IMR-90 (cell line): ENCODE results near the gene AMOTL1. TPM values are rescaled to one million over a fixed set of nuclear protein-coding genes. Genes with fewer than 3 reads are reported as not detected.
A peak's percentile ranks its signal among the peaks of the same experiment; 100 is the strongest.

Experiments
- ATAC-seq: fragments of 200-7000 bp; cut with Tn5 transposase; 2 replicates; pipeline ENCODE4 v1.9.1; 2020; ENCODE audit warnings: low read depth, mild to moderate bottlenecking, moderate library complexity
- BruUV-seq: library from RNA; stranded (reverse); fragments of 400-500 nt; replicated peaks from 2 replicates; lab custom pipeline; 2021; lab: Mats Ljungman, UMichigan
- CTCF ChIA-PET: fragments of 300-600 bp; formaldehyde crosslinking; extraction: SDS; loops from one replicate; lab custom pipeline; 2021; ENCODE audit warnings: antibody characterized with exemption; lab: Yijun Ruan, JAX
- POLR2A ChIA-PET: fragments of 300-600 bp; sonication (Branson Sonifier 250); formaldehyde crosslinking; loops from one replicate; lab custom pipeline; 2022; ENCODE audit warnings: antibody characterized with exemption; ENCODE audit not compliant: unreplicated experiment; lab: Charles Lee
- DNase-seq: peaks from one replicate; pipeline ENCODE4 v3.0.0; 2013
- H2AFZ ChIP-seq: replicated peaks from 2 replicates; pipeline ENCODE3; 2013; ENCODE audit warnings: low read length, mild to moderate bottlenecking; ENCODE audit not compliant: poor library complexity
- H2AK5ac ChIP-seq: 2 replicates; pipeline ENCODE4 v1.6.1; 2013; ENCODE audit warnings: low read depth, low read length, inconsistent platforms
- H2AK9ac ChIP-seq: replicated peaks from 2 replicates; pipeline ENCODE3; 2013; ENCODE audit warnings: mild to moderate bottlenecking, low read depth, low read length, moderate library complexity; ENCODE audit not compliant: poor library complexity
- H2BK120ac ChIP-seq: 2 replicates; pipeline ENCODE4 v1.6.1; 2013; ENCODE audit warnings: low read depth, low read length, inconsistent platforms
- H2BK15ac ChIP-seq: 3 replicates; pipeline ENCODE4 v1.6.1; 2013; ENCODE audit warnings: low read depth, low read length, inconsistent platforms
- H2BK20ac ChIP-seq: 2 replicates; pipeline ENCODE4 v1.6.1; 2013; ENCODE audit warnings: low read depth, mild to moderate bottlenecking, inconsistent platforms, low read length, moderate library complexity
- H2BK5ac ChIP-seq: 2 replicates; pipeline ENCODE4 v1.6.1; 2013; ENCODE audit warnings: mild to moderate bottlenecking, low read depth, low read length, inconsistent platforms; ENCODE audit not compliant: poor library complexity, severe bottlenecking
- H3K14ac ChIP-seq: replicated peaks from 2 replicates; pipeline ENCODE4 v1.6.1; 2013; ENCODE audit warnings: low read depth, low read length, inconsistent platforms
- H3K18ac ChIP-seq: 2 replicates; pipeline ENCODE4 v1.6.1; 2013; ENCODE audit warnings: low read depth, low read length, control low read depth
- H3K23ac ChIP-seq: 2 replicates; pipeline ENCODE4 v1.6.1; 2013; ENCODE audit warnings: low read depth, low read length, inconsistent platforms
- H3K27ac ChIP-seq: 2 replicates; pipeline ENCODE4 v1.5.1; 2013; ENCODE audit warnings: mild to moderate bottlenecking, control low read depth, low read length; ENCODE audit not compliant: insufficient read depth
- H3K27me3 ChIP-seq: 2 replicates; pipeline ENCODE4 v1.6.1; 2013; ENCODE audit warnings: low read length; ENCODE audit not compliant: control insufficient read depth, insufficient read depth
- H3K36me3 ChIP-seq: 2 replicates; pipeline ENCODE4 v1.6.1; 2013; ENCODE audit warnings: low read length, mixed read lengths; ENCODE audit not compliant: control insufficient read depth, insufficient read depth
- H3K4ac ChIP-seq: 2 replicates; pipeline ENCODE4 v1.6.1; 2013; ENCODE audit warnings: low read depth, low read length, inconsistent platforms
- H3K4me1 ChIP-seq: 2 replicates; pipeline ENCODE4 v1.6.1; 2013; ENCODE audit warnings: low read length, mixed read lengths; ENCODE audit not compliant: control insufficient read depth, insufficient read depth
- H3K4me2 ChIP-seq: 2 replicates; pipeline ENCODE4 v1.6.1; 2013; ENCODE audit warnings: low read depth, mild to moderate bottlenecking, control low read depth, low read length, moderate library complexity
- H3K4me3 ChIP-seq: 2 replicates; pipeline ENCODE4 v1.5.1; 2013; ENCODE audit warnings: low read depth, mild to moderate bottlenecking, control low read depth, low read length, moderate library complexity; ENCODE audit not compliant: insufficient read depth
- H3K56ac ChIP-seq: 2 replicates; pipeline ENCODE4 v1.6.1; 2013; ENCODE audit warnings: low read length, inconsistent platforms; ENCODE audit not compliant: insufficient read depth; ENCODE audit errors: extremely low read depth
- H3K79me1 ChIP-seq, 2 experiments: 2 replicates each; pipeline ENCODE4 v1.6.1; 2013; ENCODE audit warnings: low read length in 2 of 2, inconsistent platforms in 1 of 2, low read depth in 1 of 2
- H3K9ac ChIP-seq: 2 replicates; pipeline ENCODE4 v1.6.1; 2013; ENCODE audit warnings: low read depth, low read length, control low read depth
- H3K9me1 ChIP-seq: 2 replicates; pipeline ENCODE4 v1.6.1; 2013; ENCODE audit warnings: low read length, inconsistent platforms; ENCODE audit not compliant: insufficient read depth
- H3K9me3 ChIP-seq: 2 replicates; pipeline ENCODE4 v1.6.1; 2013; ENCODE audit warnings: low read length; ENCODE audit not compliant: control insufficient read depth, insufficient read depth
- H4K20me1 ChIP-seq: 2 replicates; pipeline ENCODE4 v1.6.1; 2013; ENCODE audit warnings: low read length, inconsistent platforms; ENCODE audit not compliant: insufficient read depth
- H4K5ac ChIP-seq: 2 replicates; pipeline ENCODE4 v1.6.1; 2013; ENCODE audit warnings: mild to moderate bottlenecking, low read depth, low read length, control low read depth
- H4K8ac ChIP-seq, 2 experiments: 2 replicates each; pipeline ENCODE4 v1.6.1; 2013; ENCODE audit warnings: low read depth in 2 of 2, low read length in 2 of 2, control low read depth in 1 of 2, inconsistent platforms in 1 of 2
- H4K91ac ChIP-seq: 2 replicates; pipeline ENCODE4 v1.6.1; 2013; ENCODE audit warnings: low read depth, low read length, inconsistent platforms; ENCODE audit not compliant: insufficient read depth
- BHLHE40 ChIP-seq: fragments of 150-350 bp; IDR thresholded peaks from 2 replicates; pipeline ENCODE4 v1.6.1; 2016; ENCODE audit warnings: mild to moderate bottlenecking, low read depth, low read length
- CEBPB ChIP-seq: IDR thresholded peaks from 2 replicates; pipeline ENCODE4 v1.6.1; 2012; ENCODE audit warnings: low read depth, low read length, improper control_type of control experiment
- FOS ChIP-seq: fragments of 150-350 bp; IDR thresholded peaks from 2 replicates; pipeline ENCODE4 v1.6.1; 2016; ENCODE audit warnings: low read depth, low read length
- RCOR1 ChIP-seq: IDR thresholded peaks from 2 replicates; pipeline ENCODE4 v1.6.1; 2012; ENCODE audit warnings: mild to moderate bottlenecking, low read length, improper control_type of control experiment; ENCODE audit not compliant: insufficient replicate concordance
- WGBS, 2 experiments: methylation state at CpG; one replicate each; pipeline versions ENCODE4 v1.1.5 to v1.1.7; 2013; ENCODE audit warnings: missing lambda C conversion rate in 2 of 2; ENCODE audit not compliant: insufficient read length in 1 of 2; ENCODE audit errors: extremely low coverage in 2 of 2; 5-methylcytosine and 5-hydroxymethylcytosine counted together
- dilution Hi-C: fragments of 300-500 bp; cut with HindIII; formaldehyde crosslinking; loops from one replicate; pipeline ENCODE4 v1.14.3; 2018; ENCODE audit warnings: low sequenced_read_pairs; ENCODE audit not compliant: unreplicated experiment
- in situ Hi-C: fragments of 300-500 bp; cut with MboI; formaldehyde crosslinking; loops from 3 replicates; pipeline ENCODE4 v1.14.3; 2019; ENCODE audit warnings: low sequenced_read_pairs, inconsistent platforms, mixed read lengths
- intact Hi-C: fragments of 100-400 bp; cut with micrococcal nuclease; formaldehyde crosslinking; loops from 2 replicates; pipeline ENCODE4 v1.10.0; 2022
- polyA plus RNA-seq, 3 experiments: library from polyadenylated mRNA; depleted of rRNA; stranded (reverse); fragments of >200 nt; gene quantifications; 2 replicates each; pipeline ENCODE4 v1.2.3, GENCODE V29; 2012; ENCODE audit warnings: low replicate concordance in 1 of 3
- total RNA-seq: library from RNA; depleted of rRNA; stranded (reverse); fragments of >200 nt; gene quantifications from 2 replicates; pipeline ENCODE4 v1.2.3, GENCODE V29; 2012
- TF ChIP-seq, protein P1 (sequence below): conservative IDR thresholded peaks from 2 replicates; pipeline ENCODE4 v1.5.1; 2012; ENCODE audit warnings: mild to moderate bottlenecking, low read depth, low read length, improper control_type of control experiment

The AMOTL1 gene
- total and polyA plus RNA-seq, 2 of the 4 experiments (the other 2 are of a cell fraction) = 18.6 to 49.5 TPM

GRCh38 chr11:94731880-94732601 lies 36.1 kb upstream of the AMOTL1 start:
- Histone ChIP-seq H2AK5ac (peak overlapping the region; percentile 79), H4K8ac (peak overlapping the region in 1 of 2 experiments; percentile 51; a peak in 2 of 4 replicates), H3K4ac (peak overlapping the region; percentile 70), H3K9me3 (no peaks in the 10 kb centered on the region), H3K79me1 (no peaks in the 10 kb centered on the region), H2BK20ac (peak overlapping the region; percentile 73), H2BK15ac (peak overlapping the region; percentile 20; the same call in 1 of the 3 replicates), H3K56ac (no peak overlapping the region), H2BK120ac (peak overlapping the region; percentile 64), H3K4me1 (peaks cover 17% of the 10 kb centered on the region), H3K4me2 (no peak overlapping the region), H2AK9ac (no peak overlapping the region), H3K14ac (peak overlapping the region; percentile 24), H3K36me3 (no peaks in the 10 kb centered on the region), H3K27ac (no peak overlapping the region; the same call in 1 of the 2 replicates), H2AFZ (peak overlapping the region; percentile 16), H3K27me3 (no peaks in the 10 kb centered on the region), H4K91ac (peak overlapping the region; percentile 53), H4K20me1 (no peaks in the 10 kb centered on the region), H3K4me3 (no peak overlapping the region), H3K18ac (peak overlapping the region; percentile 2; the same call in 1 of the 2 replicates), H2BK5ac (peak overlapping the region; percentile 47), H4K5ac (no peak overlapping the region), H3K9me1 (peaks cover 14% of the 10 kb centered on the region), H3K23ac (no peak overlapping the region), H3K9ac (no peak overlapping the region)
- dilution Hi-C loops = no loop called here
- in situ Hi-C loops = no loop called here
- no TSS peak for BruUV-seq
- intact Hi-C loops = no loop called here
- no CpG with 5 or more reads among the region's 3 CpGs for WGBS, 2 experiments
- DNase-seq (peak; percentile 91), ATAC-seq (peak; percentile 86)
- ChIA-PET CTCF (no interaction called here), POLR2A (no interaction called here)
- peak; percentile 47; the same call in 1 of the 2 replicates for TF ChIP-seq FOS
- TF ChIP-seq CEBPB = peak; percentile 89
- TF ChIP-seq, protein P1, sequence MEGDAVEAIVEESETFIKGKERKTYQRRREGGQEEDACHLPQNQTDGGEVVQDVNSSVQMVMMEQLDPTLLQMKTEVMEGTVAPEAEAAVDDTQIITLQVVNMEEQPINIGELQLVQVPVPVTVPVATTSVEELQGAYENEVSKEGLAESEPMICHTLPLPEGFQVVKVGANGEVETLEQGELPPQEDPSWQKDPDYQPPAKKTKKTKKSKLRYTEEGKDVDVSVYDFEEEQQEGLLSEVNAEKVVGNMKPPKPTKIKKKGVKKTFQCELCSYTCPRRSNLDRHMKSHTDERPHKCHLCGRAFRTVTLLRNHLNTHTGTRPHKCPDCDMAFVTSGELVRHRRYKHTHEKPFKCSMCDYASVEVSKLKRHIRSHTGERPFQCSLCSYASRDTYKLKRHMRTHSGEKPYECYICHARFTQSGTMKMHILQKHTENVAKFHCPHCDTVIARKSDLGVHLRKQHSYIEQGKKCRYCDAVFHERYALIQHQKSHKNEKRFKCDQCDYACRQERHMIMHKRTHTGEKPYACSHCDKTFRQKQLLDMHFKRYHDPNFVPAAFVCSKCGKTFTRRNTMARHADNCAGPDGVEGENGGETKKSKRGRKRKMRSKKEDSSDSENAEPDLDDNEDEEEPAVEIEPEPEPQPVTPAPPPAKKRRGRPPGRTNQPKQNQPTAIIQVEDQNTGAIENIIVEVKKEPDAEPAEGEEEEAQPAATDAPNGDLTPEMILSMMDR = no peak
- no peak for TF ChIP-seq BHLHE40
- TF ChIP-seq RCOR1 = peak; percentile 21
